HUES48 (cell line): ENCODE measurements around the gene IMMP2L.

Experiments used
- H3K27ac ChIP-seq: one replicate; pipeline ENCODE4 v1.7.0; 2013; ENCODE audit warnings: low read depth, low read length, inconsistent platforms
- H3K27me3 ChIP-seq: 2 replicates; pipeline ENCODE4 v1.6.1; 2013; ENCODE audit warnings: mild to moderate bottlenecking, low read length; ENCODE audit not compliant: control insufficient read depth, insufficient read depth
- H3K36me3 ChIP-seq: 2 replicates; pipeline ENCODE4 v1.6.1; 2013; ENCODE audit warnings: low read length; ENCODE audit not compliant: control insufficient read depth, insufficient read depth
- H3K4me1 ChIP-seq: 2 replicates; pipeline ENCODE4 v1.6.1; 2013; ENCODE audit warnings: mild to moderate bottlenecking, low read length; ENCODE audit not compliant: control insufficient read depth, insufficient read depth
- H3K4me3 ChIP-seq: 2 replicates; pipeline ENCODE4 v1.5.1; 2013; ENCODE audit warnings: mild to moderate bottlenecking, low read depth, low read length
- H3K9ac ChIP-seq: 2 replicates; pipeline ENCODE4 v1.6.1; 2013; ENCODE audit warnings: mild to moderate bottlenecking, low read depth, low read length, moderate library complexity
- H3K9me3 ChIP-seq: 2 replicates; pipeline ENCODE4 v1.6.1; 2013; ENCODE audit warnings: low read length; ENCODE audit not compliant: control insufficient read depth, insufficient read depth

Gene IMMP2L

DNA sequence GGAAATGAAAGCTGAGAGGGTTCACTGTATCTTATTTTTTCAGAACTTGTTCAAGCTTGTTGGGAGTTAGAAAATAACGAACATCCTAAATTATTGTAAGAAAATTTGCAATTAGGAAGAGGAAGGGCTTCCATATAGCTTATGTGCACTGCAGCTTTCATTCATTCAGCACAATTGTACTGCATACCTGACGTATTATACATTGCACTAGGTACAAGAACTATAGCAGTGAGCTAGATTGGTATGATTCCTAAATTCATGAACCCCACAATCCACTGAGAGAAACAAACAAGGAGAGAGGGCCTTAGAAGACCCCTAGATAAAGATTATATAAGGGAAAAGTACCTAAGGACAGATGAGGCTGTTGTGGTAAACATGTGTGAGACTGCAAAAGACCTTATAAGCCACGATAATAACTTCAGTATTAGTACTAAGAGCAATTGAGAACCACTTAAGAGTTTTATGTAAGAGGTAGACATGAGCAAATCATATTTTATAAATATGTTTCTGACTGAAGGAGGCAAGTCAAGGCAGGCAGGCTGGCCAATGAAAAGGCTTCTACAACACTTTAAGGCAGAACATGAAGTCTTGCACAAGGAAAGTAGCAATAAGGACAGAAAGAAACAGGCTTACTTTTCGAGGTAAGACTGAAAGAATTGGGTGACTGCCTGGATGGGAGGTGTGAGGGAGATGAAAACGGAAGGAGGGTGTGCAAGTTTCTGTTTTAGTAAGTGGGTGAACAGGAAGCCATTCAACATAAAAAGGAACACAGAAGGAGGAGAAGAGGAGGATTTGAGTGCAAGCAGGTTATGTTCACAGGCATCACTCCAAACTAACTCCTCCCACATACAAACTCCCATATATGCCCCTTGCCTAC lies 549.3 kb downstream of the IMMP2L start:
- Histone ChIP-seq H3K27me3 (no peaks in the 10 kb centered on the region), H3K36me3 (no peaks in the 10 kb centered on the region), H3K9ac (no peak overlapping the region), H3K27ac (no peak overlapping the region), H3K4me1 (no peaks in the 10 kb centered on the region; the same call in 1 of the 2 replicates), H3K9me3 (no peaks in the 10 kb centered on the region), H3K4me3 (no peak overlapping the region)

DNA sequence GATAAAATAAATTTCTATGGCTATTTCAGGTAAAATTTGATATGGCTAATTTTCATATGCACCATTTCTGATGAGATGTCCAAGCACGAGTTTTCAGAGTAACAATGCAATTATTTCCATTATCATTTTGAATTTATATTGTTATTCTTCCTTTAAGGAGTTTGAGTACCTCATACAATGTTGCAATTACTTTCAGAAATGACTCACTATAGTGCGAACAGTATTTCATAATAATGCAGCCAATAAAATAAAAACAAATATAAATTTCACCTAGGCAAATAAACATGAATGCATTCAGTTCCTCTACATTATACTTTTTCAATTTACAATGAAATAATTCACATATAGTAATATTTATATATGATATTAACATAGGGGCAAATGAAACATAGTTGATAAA lies 550.1 kb downstream of the IMMP2L start:
- H3K27ac ChIP-seq = no peak overlapping the region
- H3K4me3 ChIP-seq = no peak overlapping the region
- H3K27me3 ChIP-seq = no peaks in the 10 kb centered on the region
- H3K9me3 ChIP-seq = no peaks in the 10 kb centered on the region
- no peaks in the 10 kb centered on the region for H3K36me3 ChIP-seq
- no peaks in the 10 kb centered on the region; the same call in 1 of the 2 replicates for H3K4me1 ChIP-seq
- no peak overlapping the region for H3K9ac ChIP-seq

DNA sequence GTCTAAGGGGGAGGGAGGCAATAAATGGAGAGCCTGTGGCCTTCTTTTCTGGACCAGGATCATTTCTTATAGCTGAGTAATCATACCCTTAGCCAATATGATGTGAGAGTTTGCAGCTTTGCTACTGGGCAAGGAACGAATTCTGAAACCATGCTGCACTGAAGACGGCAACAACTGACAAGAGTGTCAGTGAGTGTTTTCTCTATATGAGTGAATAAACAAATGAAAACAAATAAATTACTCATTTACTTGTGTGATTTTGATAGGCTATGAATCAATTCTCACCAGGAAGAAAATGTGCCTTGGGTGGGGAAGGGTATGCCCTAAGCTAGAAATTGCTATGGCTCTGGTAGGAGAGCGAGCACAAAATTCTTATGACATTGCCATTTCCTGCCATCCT lies 550.8 kb downstream of the IMMP2L start:
- Histone ChIP-seq H3K9me3 (no peaks in the 10 kb centered on the region), H3K4me3 (no peak overlapping the region), H3K27me3 (no peaks in the 10 kb centered on the region), H3K27ac (no peak overlapping the region), H3K36me3 (no peaks in the 10 kb centered on the region), H3K9ac (no peak overlapping the region), H3K4me1 (no peaks in the 10 kb centered on the region; the same call in 1 of the 2 replicates)

DNA sequence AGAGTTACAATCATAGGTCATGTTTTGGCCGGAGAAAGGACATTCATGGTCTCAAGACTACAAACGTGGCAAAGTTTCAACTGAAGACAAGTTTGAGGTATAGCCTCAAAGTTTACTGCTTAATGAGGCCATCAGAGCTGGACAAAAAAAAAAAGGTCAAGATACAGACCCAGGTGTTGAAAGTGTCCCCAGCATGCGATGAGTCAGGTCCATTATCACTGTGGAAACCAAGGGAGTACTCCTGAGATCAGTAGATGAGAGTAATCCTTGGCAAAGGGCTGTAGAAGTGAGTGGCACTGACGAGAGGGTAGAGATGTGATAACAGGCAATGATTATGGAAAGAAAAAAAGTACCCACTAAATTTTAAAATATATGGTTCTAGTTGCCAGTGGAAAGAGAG lies 551.5 kb downstream of the IMMP2L start:
- Histone ChIP-seq H3K9ac (no peak overlapping the region), H3K27me3 (no peaks in the 10 kb centered on the region), H3K4me1 (no peaks in the 10 kb centered on the region; the same call in 1 of the 2 replicates), H3K36me3 (no peaks in the 10 kb centered on the region), H3K9me3 (no peaks in the 10 kb centered on the region), H3K4me3 (no peak overlapping the region), H3K27ac (no peak overlapping the region)

DNA sequence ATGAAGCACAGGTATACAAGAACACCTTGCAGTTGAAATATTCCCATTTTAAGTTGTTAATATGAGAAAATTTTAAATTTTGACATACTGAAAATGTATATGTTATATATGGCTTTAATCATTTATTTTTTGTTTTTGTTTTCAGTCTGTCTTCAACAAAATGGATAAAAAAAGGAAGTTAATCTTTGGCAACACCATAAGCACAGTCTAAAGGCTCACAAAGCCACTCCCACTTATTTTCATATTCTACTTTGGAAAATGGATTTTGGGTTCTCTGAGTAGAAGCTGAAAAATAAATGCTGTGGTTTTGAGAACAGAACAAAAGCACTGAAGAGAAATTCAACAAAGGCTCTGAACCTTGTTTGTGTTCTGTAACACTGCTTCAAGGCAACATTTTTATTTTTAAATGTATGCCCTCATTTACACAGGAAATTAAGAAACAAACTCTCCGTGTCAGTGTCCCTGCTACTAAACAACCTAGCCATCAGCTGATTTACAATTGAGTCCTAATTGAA lies 552.7 kb downstream of the IMMP2L start:
- H3K27ac ChIP-seq = no peak overlapping the region

DNA sequence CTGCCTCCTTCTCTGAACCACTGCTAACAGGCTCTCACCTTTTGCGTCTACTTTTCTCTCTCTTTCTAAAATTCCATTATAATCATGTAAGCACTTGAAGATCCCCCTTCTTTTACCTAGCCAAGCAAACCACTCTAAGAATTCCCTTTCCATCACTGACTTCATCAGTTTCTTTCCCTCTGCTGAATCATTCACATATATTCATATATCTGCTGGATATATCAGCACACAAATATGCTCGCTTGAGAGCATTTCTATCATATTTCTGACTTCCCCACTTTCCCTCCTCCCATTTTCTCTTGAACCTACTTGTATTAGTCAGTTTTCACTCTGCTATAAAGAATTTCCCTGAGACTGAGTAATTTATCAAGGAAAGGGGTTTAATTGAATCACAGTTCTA lies 555.6 kb downstream of the IMMP2L start:
- H3K9me3 ChIP-seq = no peaks in the 10 kb centered on the region
- no peak overlapping the region for H3K4me3 ChIP-seq
- H3K36me3 ChIP-seq = no peaks in the 10 kb centered on the region
- H3K27me3 ChIP-seq = no peaks in the 10 kb centered on the region
- H3K4me1 ChIP-seq = no peaks in the 10 kb centered on the region; the same call in 1 of the 2 replicates
- no peak overlapping the region for H3K9ac ChIP-seq
- H3K27ac ChIP-seq = no peak overlapping the region

More for the DNA sequence above, 552.7 kb downstream of the IMMP2L start:
- Histone ChIP-seq H3K27me3 (no peaks in the 10 kb centered on the region), H3K4me1 (no peaks in the 10 kb centered on the region; the same call in 1 of the 2 replicates), H3K4me3 (no peak overlapping the region), H3K36me3 (no peaks in the 10 kb centered on the region), H3K9me3 (no peaks in the 10 kb centered on the region), H3K9ac (no peak overlapping the region)

DNA sequence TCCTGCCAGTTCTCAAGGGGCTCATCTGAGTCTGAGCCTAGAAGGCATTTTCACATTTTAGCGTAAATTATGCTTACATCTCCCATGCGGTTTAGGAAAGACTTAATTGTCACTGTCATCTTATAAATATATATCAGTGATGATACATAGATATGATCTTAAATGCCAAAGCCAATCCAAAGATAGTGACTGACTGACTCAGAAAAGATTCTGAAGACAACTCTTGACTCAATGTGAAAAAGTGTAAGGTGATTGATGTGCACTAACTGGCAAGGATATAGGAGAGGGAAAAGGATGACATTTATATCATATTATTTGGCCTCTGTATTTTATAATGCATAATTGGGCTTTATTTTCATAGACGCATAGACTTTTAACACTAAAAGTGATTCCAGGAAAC lies 556.3 kb downstream of the IMMP2L start:
- Histone ChIP-seq H3K27me3 (no peaks in the 10 kb centered on the region), H3K27ac (no peak overlapping the region), H3K4me3 (no peak overlapping the region), H3K9ac (no peak overlapping the region), H3K4me1 (no peaks in the 10 kb centered on the region; the same call in 1 of the 2 replicates), H3K9me3 (no peaks in the 10 kb centered on the region), H3K36me3 (no peaks in the 10 kb centered on the region)

DNA sequence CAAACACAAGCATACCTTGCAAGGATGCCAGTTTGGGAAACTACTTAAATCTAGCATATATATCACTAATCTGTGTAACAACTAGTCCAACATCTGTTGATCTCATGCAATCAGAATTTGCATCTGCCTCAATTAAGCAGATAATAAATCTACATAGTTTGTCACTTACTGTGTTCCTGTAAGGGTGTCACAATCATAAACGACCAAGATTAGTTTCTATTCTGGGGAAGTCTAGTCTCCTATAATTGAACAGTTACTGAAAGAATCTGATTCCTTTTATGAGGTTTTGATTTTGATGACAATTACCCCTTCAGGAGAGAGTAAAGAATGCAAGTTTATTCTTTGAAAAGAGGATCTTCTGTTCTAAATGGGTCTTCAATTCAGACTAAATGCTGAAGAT lies 556.8 kb downstream of the IMMP2L start:
- no peak overlapping the region for H3K27ac ChIP-seq
- no peak overlapping the region for H3K4me3 ChIP-seq
- no peaks in the 10 kb centered on the region; the same call in 1 of the 2 replicates for H3K4me1 ChIP-seq
- no peaks in the 10 kb centered on the region for H3K27me3 ChIP-seq
- H3K9ac ChIP-seq = no peak overlapping the region
- H3K36me3 ChIP-seq = no peaks in the 10 kb centered on the region
- H3K9me3 ChIP-seq = no peaks in the 10 kb centered on the region

DNA sequence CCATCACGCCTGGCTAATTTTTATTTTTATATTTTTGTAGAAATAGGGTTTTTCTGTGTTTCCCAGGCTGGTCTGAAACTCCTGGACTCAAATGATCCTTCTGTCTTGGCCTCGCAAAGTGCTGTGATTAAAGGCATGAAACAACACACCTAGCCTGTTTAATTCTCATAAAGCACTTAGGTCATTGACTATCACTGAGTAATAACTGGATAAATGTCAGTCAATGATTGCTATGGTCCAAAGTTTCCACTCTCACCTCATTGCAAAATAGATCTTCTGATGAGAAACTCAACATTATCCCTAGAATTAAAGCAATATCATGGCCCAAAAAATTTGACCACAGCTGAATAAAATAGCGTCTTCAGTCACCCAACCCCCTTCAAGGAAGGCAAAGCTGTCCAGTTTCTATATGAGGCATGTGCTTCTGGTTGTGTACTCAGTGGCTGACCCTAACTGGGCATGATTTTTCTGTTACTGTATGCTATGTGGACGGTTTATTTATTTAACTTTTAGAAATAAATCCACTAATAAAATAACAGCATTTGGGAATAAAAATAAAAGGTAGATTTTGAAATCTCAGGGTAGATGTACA lies 557.9 kb downstream of the IMMP2L start:
- Histone ChIP-seq H3K4me3 (no peak overlapping the region), H3K36me3 (no peaks in the 10 kb centered on the region), H3K27ac (no peak overlapping the region), H3K9me3 (no peaks in the 10 kb centered on the region), H3K27me3 (no peaks in the 10 kb centered on the region), H3K4me1 (0 out of 2 replicates have a peak, but pooled peaks cover 3% of the 10 kb centered on the region), H3K9ac (no peak overlapping the region)

DNA sequence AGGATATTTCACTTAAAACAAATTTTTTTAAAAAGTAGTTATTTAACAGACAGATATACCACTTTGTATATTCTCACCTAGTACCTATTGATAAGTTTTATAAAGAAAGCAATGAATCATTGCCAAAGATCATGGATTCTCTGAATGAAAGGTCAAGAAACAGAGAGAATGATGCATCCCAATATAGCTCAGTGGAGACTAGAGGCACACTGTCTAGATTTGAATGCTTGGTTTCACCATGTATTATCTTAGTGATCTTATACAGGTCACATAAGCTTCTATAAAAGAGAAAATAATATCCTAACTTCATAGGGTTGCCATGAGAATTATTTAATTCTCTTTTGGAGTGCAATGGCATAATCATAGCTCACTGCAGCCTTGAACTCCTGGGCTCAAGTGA lies 558.4 kb downstream of the IMMP2L start:
- no peaks in the 10 kb centered on the region for H3K36me3 ChIP-seq
- H3K27ac ChIP-seq = no peak overlapping the region
- no peak overlapping the region for H3K4me3 ChIP-seq
- no peak overlapping the region for H3K9ac ChIP-seq
- H3K9me3 ChIP-seq = no peaks in the 10 kb centered on the region
- H3K27me3 ChIP-seq = no peaks in the 10 kb centered on the region
- H3K4me1 ChIP-seq = 0 out of 2 replicates have a peak, but pooled peaks cover 3% of the 10 kb centered on the region
